ENCODE data around the gene GADD45G.

GADD45G gene

GRCh38 chr9:89609426-89610006, 4.7 kb downstream of the GADD45G start:
- no peak for DNase-seq (ENCODE audit: low read depth in 2 of 2)

- no peak for DNase-seq (ENCODE audit: low read depth in 2 of 2)
Observed at GRCh38 chr9:89610391-89610925, 5.6 kb downstream of the GADD45G start.

GRCh38 chr9:89611425-89611824, 6.6 kb downstream of the GADD45G start:
- DNase-seq (ENCODE audit: low read depth in 2 of 2) = no peak

- no peak for DNase-seq (ENCODE audit: low read depth in 2 of 2)
Observed at GRCh38 chr9:89612566-89613278, 7.9 kb downstream of the GADD45G start.

GRCh38 chr9:89613912-89614892, 9.4 kb downstream of the GADD45G start:
- no peak for DNase-seq (ENCODE audit: low read depth in 2 of 2)

GRCh38 chr9:89615661-89616060, 10.8 kb downstream of the GADD45G start:
- no peak for DNase-seq (ENCODE audit: low read depth in 2 of 2)

- no peak for DNase-seq (ENCODE audit: low read depth in 2 of 2)
Observed at GRCh38 chr9:89616411-89616810, 11.6 kb downstream of the GADD45G start.

GRCh38 chr9:89617978-89618377, 13.2 kb downstream of the GADD45G start:
- DNase-seq (ENCODE audit: low read depth in 2 of 2) = no peak

- no peak for DNase-seq (ENCODE audit: low read depth in 2 of 2)
Observed at GRCh38 chr9:89619019-89619418, 14.2 kb downstream of the GADD45G start.

- DNase-seq (ENCODE audit: low read depth in 2 of 2) = no peak
Observed at GRCh38 chr9:89619424-89620138, 14.8 kb downstream of the GADD45G start.

- no peak for DNase-seq (ENCODE audit: low read depth in 2 of 2)
Observed at GRCh38 chr9:89621031-89621430, 16.2 kb downstream of the GADD45G start.

GRCh38 chr9:89621676-89622075, 16.9 kb downstream of the GADD45G start:
- no peak for DNase-seq (ENCODE audit: low read depth in 2 of 2)

- DNase-seq (ENCODE audit: low read depth in 2 of 2) = no peak
Observed at GRCh38 chr9:89622933-89623861, 18.4 kb downstream of the GADD45G start.

GRCh38 chr9:89623925-89624420, 19.2 kb downstream of the GADD45G start:
- no peak for DNase-seq (ENCODE audit: low read depth in 2 of 2)

GRCh38 chr9:89625721-89626687, 21.2 kb downstream of the GADD45G start:
- no peak for DNase-seq (ENCODE audit: low read depth in 2 of 2)

GRCh38 chr9:89626741-89627265, 22.0 kb downstream of the GADD45G start:
- no peak for DNase-seq (ENCODE audit: low read depth in 2 of 2)

GRCh38 chr9:89628601-89629000, 23.8 kb downstream of the GADD45G start:
- no peak for DNase-seq (ENCODE audit: low read depth in 2 of 2)

- DNase-seq (ENCODE audit: low read depth in 2 of 2) = no peak
Observed at GRCh38 chr9:89629081-89629976, 24.5 kb downstream of the GADD45G start.
